ENCODE measurements around the gene TMEM190.

Gene TMEM190

DNA sequence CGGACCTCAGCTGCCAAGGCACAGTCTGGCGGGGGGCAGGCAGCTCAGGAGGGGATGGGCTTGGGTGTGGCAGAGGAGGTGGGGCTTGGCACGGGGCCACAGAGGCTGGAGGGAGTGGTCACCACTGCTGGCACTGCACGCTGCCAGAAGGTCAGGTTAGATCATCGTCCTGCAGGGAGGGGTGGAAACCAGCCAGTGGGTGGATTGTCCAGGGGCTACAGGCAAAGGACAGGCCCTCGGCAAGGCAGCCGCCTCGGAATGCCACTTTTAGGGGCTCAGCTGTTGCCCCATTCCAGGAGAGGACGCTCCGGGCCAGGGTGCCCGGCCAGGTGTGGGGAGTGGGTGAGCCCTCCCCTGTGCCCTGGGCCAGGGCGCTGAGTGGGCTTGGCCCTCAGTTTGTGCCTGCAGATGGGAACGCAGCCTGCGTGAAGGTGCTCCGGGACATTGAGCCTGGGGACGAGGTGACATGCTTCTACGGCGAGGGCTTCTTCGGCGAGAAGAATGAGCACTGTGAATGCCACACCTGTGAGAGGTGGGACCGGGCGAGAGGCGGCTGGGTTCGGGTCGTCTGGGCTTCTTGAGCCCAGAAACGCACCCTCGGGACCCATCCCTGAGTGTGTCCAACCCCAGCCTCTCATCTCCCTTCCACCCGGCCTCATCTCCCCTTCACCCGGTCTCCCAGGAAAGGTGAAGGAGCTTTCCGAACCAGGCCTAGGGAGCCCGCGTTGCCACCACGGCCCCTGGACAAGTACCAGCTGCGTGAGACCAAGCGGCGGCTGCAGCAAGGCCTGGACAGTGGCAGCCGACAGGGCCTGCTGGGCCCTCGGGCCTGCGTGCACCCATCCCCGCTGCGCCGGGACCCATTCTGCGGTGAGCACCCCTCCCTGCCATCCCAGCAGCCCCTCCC, 30.6 kb upstream of the TMEM190 start:
- Mint-ChIP-seq H3K36me3 (ENCODE audit: low read depth) (peaks cover 41% of the 10 kb centered on the region), H3K9me3 (no peaks in the 10 kb centered on the region), H3K4me1 (ENCODE audit: low read depth) (peaks cover 5% of the 10 kb centered on the region), H3K4me3 (no peak overlapping the region), H3K27ac (no peak overlapping the region), H3K27me3 (peaks cover 8% of the 10 kb centered on the region)
- DNase-seq = no peak

DNA sequence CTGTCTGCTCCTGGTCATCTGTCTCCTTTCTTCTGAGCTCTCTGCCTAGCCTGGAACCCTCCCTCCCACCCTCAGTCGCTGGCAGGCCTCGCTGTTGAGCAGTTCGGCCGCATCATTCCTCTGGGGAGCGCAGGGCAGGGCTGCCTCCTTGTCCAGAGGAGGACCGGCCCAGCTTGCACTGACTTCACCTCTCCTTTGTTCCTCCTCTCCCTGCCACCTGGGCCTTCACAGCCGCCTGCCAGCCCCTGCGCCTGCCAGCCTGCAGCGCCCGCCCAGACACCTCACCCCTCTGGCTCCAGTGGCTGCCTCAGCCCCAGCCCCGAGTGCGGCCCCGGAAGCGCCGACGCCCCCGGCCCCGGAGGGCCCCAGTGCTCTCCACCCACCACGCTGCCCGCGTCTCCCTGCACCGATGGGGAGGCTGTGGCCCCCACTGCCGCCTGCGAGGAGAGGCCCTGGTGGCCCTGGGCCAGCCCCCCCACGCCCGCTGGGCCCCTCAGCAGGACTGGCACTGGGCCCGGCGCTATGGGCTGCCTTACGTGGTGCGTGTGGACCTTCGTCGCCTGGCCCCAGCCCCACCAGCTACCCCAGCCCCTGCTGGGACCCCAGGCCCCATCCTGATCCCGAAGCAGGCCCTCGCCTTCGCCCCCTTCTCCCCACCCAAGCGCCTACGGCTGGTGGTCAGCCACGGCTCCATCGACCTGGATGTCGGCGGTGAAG, 29.7 kb upstream of the TMEM190 start:
- Mint-ChIP-seq H3K27ac (no peak overlapping the region), H3K9me3 (no peaks in the 10 kb centered on the region), H3K27me3 (peaks cover 16% of the 10 kb centered on the region), H3K36me3 (ENCODE audit: low read depth) (peaks cover 35% of the 10 kb centered on the region), H3K4me3 (no peak overlapping the region), H3K4me1 (ENCODE audit: low read depth) (no peaks in the 10 kb centered on the region)
- no peak for DNase-seq

DNA sequence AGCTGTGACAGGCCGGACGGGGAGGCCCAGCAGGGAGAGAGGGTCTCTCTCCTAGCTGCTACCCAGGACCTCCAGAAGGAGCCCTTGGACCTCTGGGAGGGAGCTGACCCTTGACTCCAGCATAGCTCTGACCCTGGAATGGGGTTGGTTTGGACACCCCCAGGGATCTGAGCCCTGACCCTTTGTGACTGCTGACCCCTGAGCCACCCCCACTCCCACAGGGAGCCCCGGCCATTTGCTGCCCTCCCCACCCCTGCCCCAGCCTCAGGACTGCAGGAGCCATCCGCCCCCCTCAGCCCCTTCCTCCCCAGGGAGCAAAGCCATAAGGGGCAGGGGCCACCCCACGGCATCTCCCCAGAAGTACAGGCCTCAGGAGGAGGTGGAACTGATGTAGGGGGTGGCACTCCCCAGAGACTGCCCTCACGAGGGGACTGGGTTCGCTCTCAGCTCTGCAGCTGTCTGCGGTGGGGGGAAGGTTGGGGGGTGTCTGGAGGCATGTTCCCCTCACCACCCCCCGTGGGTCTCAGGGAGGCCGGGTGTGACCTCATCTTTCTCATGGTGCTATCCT, 29.1 kb upstream of the TMEM190 start:
- Mint-ChIP-seq H3K4me1 (ENCODE audit: low read depth) (peaks cover 1% of the 10 kb centered on the region), H3K27me3 (peaks cover 22% of the 10 kb centered on the region), H3K36me3 (ENCODE audit: low read depth) (peaks cover 32% of the 10 kb centered on the region), H3K9me3 (no peaks in the 10 kb centered on the region), H3K4me3 (no peak overlapping the region), H3K27ac (no peak overlapping the region)
- no peak for DNase-seq

DNA sequence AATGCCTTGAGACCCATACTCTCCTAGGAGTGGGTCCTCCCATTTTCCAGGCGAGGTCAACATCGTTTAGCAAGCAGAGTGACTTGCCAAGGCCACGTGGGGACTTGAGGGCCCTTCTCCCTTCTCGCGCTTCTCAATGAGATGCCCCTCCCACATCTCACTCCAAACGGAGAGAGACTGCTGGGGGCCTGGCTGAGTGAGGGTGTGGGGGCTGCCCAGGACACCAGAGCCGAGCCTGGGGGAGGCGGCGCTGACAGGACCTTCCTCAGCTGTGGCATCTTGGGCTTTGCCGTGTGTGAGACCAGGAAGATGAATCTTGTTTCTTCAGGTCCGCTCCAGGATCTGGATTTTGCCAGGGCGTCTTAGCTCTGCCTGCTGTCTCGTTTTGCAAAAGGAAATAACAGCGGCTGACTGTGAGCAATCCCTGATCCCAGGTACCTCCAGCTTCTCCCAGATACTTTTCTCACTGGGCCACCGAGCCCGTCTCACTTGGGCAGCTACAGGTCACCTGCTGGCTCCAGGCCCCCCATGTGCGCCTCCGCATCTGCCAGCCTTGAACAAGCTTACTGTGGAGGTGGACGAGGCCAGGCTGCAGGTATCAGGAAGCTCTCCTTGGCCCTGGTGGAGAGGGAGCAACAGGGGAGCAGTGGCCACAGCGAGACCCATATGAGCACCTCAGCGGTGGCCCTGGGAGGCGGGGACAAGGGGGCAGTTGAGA, 28.1 kb upstream of the TMEM190 start:
- Mint-ChIP-seq H3K27me3 (peaks cover 32% of the 10 kb centered on the region), H3K27ac (no peak overlapping the region), H3K4me3 (no peak overlapping the region), H3K4me1 (ENCODE audit: low read depth) (peaks cover 10% of the 10 kb centered on the region), H3K36me3 (ENCODE audit: low read depth) (peaks cover 22% of the 10 kb centered on the region), H3K9me3 (no peaks in the 10 kb centered on the region)
- DNase-seq = no peak

DNA sequence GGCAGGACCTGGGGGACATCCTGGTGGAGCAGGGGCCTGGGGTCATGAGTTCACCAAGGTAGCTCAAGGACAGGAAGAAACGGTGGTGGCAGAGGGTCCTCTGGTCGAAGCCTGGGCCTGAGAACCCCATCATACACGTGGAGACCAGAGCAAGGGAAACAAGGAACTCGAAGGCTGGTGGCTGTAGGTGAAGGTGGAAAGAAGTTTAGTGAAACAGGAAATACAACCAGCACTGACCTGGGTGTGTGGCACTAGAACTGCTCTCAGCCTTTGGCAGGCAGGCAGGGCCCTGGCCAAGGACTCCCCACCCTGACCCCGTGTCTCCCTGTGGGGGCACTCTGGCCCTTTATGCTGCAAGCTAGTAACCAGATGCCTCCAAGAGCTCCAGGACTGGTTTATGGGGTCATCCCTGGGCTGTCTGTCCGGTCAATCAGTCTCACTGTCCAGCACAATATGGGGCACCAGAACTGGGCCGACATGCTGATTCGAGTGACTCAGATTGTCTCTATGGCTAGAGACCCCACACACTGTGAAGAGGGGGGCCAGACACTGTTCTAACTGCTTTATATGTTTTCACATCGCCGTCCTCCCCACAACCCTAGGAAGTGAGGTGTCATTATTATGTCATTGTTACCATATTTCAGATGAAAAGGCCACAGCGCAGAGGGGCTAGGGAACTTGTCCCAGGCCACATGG, 25.9 kb upstream of the TMEM190 start:
- Mint-ChIP-seq H3K9me3 (no peaks in the 10 kb centered on the region), H3K27ac (no peak overlapping the region), H3K36me3 (ENCODE audit: low read depth) (peaks cover 4% of the 10 kb centered on the region), H3K27me3 (peaks cover 47% of the 10 kb centered on the region), H3K4me3 (no peak overlapping the region), H3K4me1 (ENCODE audit: low read depth) (peaks cover 14% of the 10 kb centered on the region)
- no peak for DNase-seq

DNA sequence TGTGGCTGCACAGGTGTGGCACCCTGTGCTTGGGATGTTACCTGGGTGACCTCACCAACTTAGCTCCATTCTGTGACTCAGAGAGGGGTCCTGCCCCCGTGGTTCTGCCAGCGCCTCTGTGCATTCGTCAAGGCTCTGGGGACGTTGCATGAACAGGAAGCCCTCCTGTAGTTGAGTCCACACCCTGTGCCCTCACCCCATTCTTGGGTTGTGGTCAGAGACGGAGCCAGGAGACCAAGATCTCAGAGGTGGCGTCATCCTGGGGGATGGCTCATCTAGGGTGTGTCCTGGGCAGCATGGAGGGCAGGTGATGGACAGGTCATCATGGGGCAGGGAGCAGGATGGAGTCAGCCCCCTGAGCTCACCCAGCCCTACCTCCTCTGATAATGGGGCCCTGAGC, 24.6 kb upstream of the TMEM190 start:
- Mint-ChIP-seq H3K36me3 (ENCODE audit: low read depth) (peaks cover 4% of the 10 kb centered on the region), H3K27ac (no peak overlapping the region), H3K4me1 (ENCODE audit: low read depth) (peaks cover 14% of the 10 kb centered on the region), H3K4me3 (no peak overlapping the region), H3K9me3 (no peaks in the 10 kb centered on the region), H3K27me3 (peaks cover 59% of the 10 kb centered on the region)
- DNase-seq = no peak

DNA sequence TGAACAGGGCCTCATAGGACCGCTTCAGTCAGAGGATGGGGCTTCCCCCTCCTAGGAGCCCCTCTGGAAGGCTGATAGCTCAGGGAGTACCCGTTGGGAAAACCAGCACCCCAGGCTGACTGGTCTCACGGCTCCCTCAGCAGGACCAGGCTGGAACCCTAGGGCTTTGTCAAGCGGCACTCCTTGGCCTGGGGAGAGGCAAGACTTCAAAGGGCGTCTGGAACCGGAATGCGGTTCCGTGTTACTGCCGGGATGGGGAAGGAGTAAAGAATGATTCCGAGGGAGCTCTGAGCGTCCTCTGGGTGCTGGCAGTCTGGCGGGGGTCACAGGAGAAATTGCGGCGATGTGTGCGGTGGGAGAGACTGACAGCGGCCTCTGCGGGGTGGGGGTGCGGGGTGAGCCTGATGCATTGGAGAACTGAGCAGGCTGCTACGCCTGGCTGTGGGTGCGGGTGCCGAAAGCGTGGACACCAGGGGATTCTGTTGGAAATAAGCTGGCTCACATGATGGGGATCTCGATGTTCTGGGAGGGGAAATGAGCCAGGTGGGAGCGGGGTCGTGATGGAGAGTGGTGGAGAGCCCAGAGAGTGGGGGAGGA, 24.0 kb upstream of the TMEM190 start:
- DNase-seq = no peak
- Mint-ChIP-seq H3K4me3 (peak overlapping the region; percentile 54), H3K27ac (no peak overlapping the region), H3K9me3 (no peaks in the 10 kb centered on the region), H3K27me3 (peaks cover 64% of the 10 kb centered on the region), H3K36me3 (ENCODE audit: low read depth) (peaks cover 4% of the 10 kb centered on the region), H3K4me1 (ENCODE audit: low read depth) (peaks cover 14% of the 10 kb centered on the region)

DNA sequence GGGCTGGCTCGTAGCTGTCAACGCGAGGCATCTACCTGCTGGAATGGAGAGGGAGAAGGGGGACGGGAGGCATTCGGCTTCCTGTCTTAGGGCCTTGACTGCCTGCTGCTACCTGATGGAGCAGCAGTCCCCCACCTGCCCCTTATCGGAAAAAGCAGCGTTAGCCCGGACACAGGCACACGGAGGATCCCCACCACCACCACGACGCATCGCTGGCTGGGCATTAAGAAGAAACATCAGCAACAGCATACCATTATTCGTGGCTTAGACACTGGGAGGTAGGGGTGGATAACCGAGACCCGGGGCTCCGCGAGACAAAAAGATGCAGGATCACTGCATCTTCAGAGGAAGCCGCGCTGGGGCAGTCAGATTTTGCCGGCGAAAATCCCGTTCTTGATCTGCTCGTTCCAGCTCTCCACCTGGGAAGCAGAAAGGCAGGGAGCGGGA, 23.2 kb upstream of the TMEM190 start:
- H3K9me3 Mint-ChIP-seq = no peaks in the 10 kb centered on the region
- DNase-seq = no peak
- H3K27me3 Mint-ChIP-seq = peaks cover 64% of the 10 kb centered on the region
- peaks cover 14% of the 10 kb centered on the region for H3K4me1 Mint-ChIP-seq (ENCODE audit: low read depth)
- no peak overlapping the region for H3K27ac Mint-ChIP-seq
- H3K36me3 Mint-ChIP-seq (ENCODE audit: low read depth) = no peaks in the 10 kb centered on the region
- H3K4me3 Mint-ChIP-seq = peak overlapping the region; percentile 54

DNA sequence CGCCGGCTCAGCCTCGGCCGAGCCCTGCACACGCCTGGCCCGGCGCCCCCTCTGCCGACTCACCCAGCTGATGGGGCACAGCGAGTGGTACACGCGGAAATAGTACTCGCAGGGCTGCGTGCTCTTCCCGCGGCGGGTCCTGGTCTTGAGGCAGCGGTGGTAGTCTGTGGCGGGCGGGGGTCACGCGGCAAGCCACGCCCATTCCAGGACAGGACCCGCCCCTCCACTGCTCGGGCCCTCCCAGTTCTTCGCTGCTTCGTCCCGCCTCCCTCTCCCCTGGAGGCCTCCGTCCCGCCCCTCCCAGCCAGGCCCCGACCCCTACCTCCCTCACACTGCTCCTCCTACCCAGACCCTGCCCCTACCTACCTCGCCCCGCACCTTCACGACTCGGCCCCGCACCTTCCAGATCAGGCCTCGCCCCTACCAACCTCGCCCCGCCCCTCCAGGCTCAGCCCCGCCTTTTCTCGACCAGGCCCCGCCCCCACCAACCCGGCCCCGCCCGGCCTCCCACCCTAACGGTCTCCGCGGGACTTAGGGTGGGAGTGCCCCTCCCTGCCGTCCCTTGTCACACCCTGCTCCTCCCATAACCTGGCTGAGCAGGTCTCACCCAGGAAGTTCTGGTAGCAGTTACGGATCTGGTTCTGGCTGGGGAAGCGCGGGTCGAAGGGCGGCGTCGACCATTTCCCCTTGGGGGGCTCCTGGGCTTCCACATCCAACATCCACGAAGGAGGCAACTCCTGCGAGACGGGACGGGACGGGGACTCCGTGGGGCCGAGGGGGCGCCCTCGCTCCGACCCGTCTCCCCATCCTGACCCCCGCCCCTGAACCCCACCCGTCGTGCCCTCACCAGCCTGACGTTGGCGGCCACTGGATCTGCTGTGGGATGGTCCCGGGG, 22.6 kb upstream of the TMEM190 start:
- H3K4me3 Mint-ChIP-seq = peak overlapping the region; percentile 54
- DNase-seq = peak; percentile 70
- H3K27me3 Mint-ChIP-seq = peaks cover 64% of the 10 kb centered on the region
- H3K36me3 Mint-ChIP-seq (ENCODE audit: low read depth) = no peaks in the 10 kb centered on the region
- peaks cover 14% of the 10 kb centered on the region for H3K4me1 Mint-ChIP-seq (ENCODE audit: low read depth)
- no peaks in the 10 kb centered on the region for H3K9me3 Mint-ChIP-seq
- no peak overlapping the region for H3K27ac Mint-ChIP-seq

DNA sequence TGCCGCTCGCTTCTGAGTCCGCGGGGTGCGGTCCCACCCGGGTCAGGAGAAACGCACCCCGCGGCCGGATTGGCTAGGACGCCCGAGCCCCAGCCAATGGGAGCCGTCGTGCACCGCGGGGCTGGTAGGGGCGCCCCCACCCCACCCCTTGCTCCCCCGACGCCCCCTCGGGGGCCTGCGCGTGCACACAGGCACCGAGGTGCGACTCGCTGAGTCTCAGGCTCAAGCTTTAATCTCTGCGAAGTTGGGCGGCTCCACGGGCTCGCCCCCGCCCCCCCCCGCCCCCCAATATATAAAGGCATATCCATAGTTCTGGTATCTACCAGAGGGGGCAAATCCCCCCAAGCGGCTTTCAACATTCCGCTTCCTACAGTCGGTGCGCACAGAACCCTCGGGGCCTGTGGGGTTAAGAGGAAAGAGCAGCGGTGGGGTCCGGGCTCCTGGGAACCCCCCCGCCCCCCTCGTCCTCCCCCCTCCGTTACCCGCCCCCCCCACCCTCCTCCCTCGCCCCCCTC, 21.9 kb upstream of the TMEM190 start, which contains the start of gene COX6B2:
COX6B2 (minus strand) TSS at position 22 of the 515 bp plus-strand sequence. CDS start 198 bp downstream, outside the sequence.
- peaks cover 14% of the 10 kb centered on the region for H3K4me1 Mint-ChIP-seq (ENCODE audit: low read depth)
- H3K9me3 Mint-ChIP-seq = no peaks in the 10 kb centered on the region
- peak within 1 kb of the TSS; percentile 54 for H3K4me3 Mint-ChIP-seq
- no peak for DNase-seq
- H3K27me3 Mint-ChIP-seq = peaks cover 64% of the 10 kb centered on the region
- no peaks in the 10 kb centered on the region for H3K36me3 Mint-ChIP-seq (ENCODE audit: low read depth)
- H3K27ac Mint-ChIP-seq = no peak within 1 kb of the TSS

DNA sequence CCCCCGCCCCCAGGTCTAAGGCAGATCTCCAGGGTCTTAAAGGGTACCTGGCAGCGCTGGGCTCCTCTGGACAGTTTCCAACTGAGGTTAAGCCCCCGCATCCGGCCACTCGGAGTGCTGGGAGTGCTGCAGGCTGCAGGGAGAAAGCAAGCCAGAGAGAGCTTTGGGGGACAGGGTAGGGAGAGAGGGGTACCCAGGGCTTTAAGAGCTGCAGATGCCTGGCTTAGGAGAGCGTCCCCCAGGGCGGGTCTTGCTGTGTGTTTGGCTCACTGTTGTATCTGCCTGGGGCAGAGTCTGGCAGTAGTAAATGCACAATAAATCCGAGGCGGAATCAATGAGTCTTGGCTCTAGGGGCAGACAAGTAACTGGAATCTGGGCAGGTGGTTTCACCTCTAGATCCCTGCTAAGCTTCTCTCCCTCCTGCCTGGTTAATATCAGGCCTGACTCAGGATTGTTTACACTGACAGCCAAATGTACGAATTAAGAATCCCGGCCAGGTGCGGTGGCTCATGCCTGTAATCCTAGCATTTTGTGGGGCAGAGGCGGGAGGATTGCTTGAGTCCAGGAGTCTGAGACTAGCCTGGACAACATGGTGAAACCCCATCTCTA, 21.3 kb upstream of the TMEM190 start:
- peaks cover 64% of the 10 kb centered on the region for H3K27me3 Mint-ChIP-seq
- no peak overlapping the region for H3K4me3 Mint-ChIP-seq
- H3K27ac Mint-ChIP-seq = no peak overlapping the region
- peaks cover 14% of the 10 kb centered on the region for H3K4me1 Mint-ChIP-seq (ENCODE audit: low read depth)
- H3K36me3 Mint-ChIP-seq (ENCODE audit: low read depth) = no peaks in the 10 kb centered on the region
- no peak for DNase-seq
- H3K9me3 Mint-ChIP-seq = no peaks in the 10 kb centered on the region

DNA sequence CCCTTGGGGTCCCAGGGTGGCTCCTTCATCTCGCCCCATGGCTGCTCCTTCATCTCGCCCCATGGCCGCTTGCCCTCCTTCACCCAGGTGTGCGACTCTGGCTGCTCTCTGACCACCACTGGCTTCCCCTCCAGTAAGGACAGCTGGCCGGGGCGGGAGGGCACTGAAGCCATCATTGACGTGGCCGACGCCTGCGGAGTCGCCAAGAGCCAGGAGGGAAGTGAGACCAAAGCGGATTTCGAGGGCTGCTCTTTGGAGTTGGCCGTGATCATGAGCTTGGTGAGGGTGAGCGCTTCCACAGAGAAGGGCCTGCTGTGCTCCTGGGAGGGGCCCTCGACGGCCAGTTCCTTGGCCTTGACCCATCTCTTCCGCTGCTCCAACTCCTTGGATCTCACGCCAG, 18.1 kb upstream of the TMEM190 start:
- H3K27ac Mint-ChIP-seq = no peak overlapping the region
- H3K4me1 Mint-ChIP-seq (ENCODE audit: low read depth) = peaks cover 4% of the 10 kb centered on the region
- no peaks in the 10 kb centered on the region for H3K36me3 Mint-ChIP-seq (ENCODE audit: low read depth)
- DNase-seq = no peak
- H3K4me3 Mint-ChIP-seq = no peak overlapping the region
- no peaks in the 10 kb centered on the region for H3K9me3 Mint-ChIP-seq
- H3K27me3 Mint-ChIP-seq = peaks cover 33% of the 10 kb centered on the region
